ENCODE measurements around the gene CCDC158.
"Not testable (repeated sequence)": the region's sequence is repeated elsewhere in the genome, so short reads cannot be mapped to it uniquely, and the experiment has no call there.

The CCDC158 gene

GRCh38 chr4:76307660-76308014 lies 113.3 kb downstream of the CCDC158 start:
- DNase-seq: no peak

GRCh38 chr4:76306882-76307659 lies 113.9 kb downstream of the CCDC158 start:
- DNase-seq: peak; percentile 40 to 44

GRCh38 chr4:76305971-76306881 lies 114.7 kb downstream of the CCDC158 start, which contains the start of gene STBD1:
Gene STBD1 (plus strand): TSS chr4:76306733. CDS start chr4:76306770, 37 bp downstream.
- DNase-seq: peak; percentile 40 to 48

GRCh38 chr4:76305033-76305687 lies 115.8 kb downstream of the CCDC158 start:
- DNase-seq: peak in 1 of 2 experiments; percentile 20

GRCh38 chr4:76302826-76303438 lies 118.0 kb downstream of the CCDC158 start:
- no peak for DNase-seq

- no peak for DNase-seq
These were observed 119.2 kb downstream of the CCDC158 start for GRCh38 chr4:76301775-76302162.

- DNase-seq: peak; percentile 27 to 48
These were observed 119.7 kb downstream of the CCDC158 start for GRCh38 chr4:76301068-76301774.

GRCh38 chr4:76300012-76300411 lies 120.9 kb downstream of the CCDC158 start:
- DNase-seq: no peak

- no peak for DNase-seq
These were observed 122.7 kb downstream of the CCDC158 start for GRCh38 chr4:76298227-76298626.

- no peak for DNase-seq
These were observed 124.6 kb downstream of the CCDC158 start for GRCh38 chr4:76296286-76296820.

GRCh38 chr4:76293772-76294171 lies 127.2 kb downstream of the CCDC158 start:
- no peak for DNase-seq

- DNase-seq: no peak
These were observed 128.2 kb downstream of the CCDC158 start for GRCh38 chr4:76292730-76293129.

- DNase-seq: not testable (repeated sequence)
These were observed 133.1 kb downstream of the CCDC158 start for GRCh38 chr4:76287811-76288210.

GRCh38 chr4:76283900-76284299 lies 137.0 kb downstream of the CCDC158 start:
- no peak for DNase-seq

- DNase-seq: no peak
These were observed 137.8 kb downstream of the CCDC158 start for GRCh38 chr4:76282941-76283689.

- DNase-seq: not testable (repeated sequence)
These were observed 139.3 kb downstream of the CCDC158 start for GRCh38 chr4:76281594-76281993.

- DNase-seq: no peak
These were observed 140.2 kb downstream of the CCDC158 start for GRCh38 chr4:76280488-76281441.

- DNase-seq: no peak
These were observed 141.5 kb downstream of the CCDC158 start for GRCh38 chr4:76279462-76279861.

GRCh38 chr4:76278583-76278982 lies 142.4 kb downstream of the CCDC158 start:
- no peak for DNase-seq

- DNase-seq: no peak
These were observed 143.3 kb downstream of the CCDC158 start for GRCh38 chr4:76277667-76278066.
